NCI-H1930 (cell line): ENCODE results near the gene MPV17L.
"Not testable (repeated sequence)": the region's sequence is repeated elsewhere in the genome, so short reads cannot be mapped to it uniquely, and the experiment has no call there.

Source experiments
- DNase-seq, 2 experiments: peaks; one replicate each; lab custom pipeline; 2025; lab: John Stamatoyannopoulos, UW

The MPV17L gene

GRCh38 chr16:15409476-15409875 lies 13.9 kb downstream of the MPV17L start:
- not testable (repeated sequence) for DNase-seq

- DNase-seq: no peak
These were observed 20.0 kb downstream of the MPV17L start for GRCh38 chr16:15415511-15415985.

- no peak for DNase-seq
These were observed 21.6 kb downstream of the MPV17L start for GRCh38 chr16:15417197-15417596.

- DNase-seq: no peak
These were observed 22.7 kb downstream of the MPV17L start for GRCh38 chr16:15418206-15418605.

GRCh38 chr16:15421696-15422095 lies 26.1 kb downstream of the MPV17L start:
- DNase-seq: not testable (repeated sequence)

GRCh38 chr16:15422222-15422621 lies 26.7 kb downstream of the MPV17L start:
- no peak for DNase-seq

GRCh38 chr16:15425861-15426260 lies 30.3 kb downstream of the MPV17L start:
- no peak for DNase-seq

GRCh38 chr16:15426796-15427195 lies 31.2 kb downstream of the MPV17L start:
- no peak for DNase-seq

GRCh38 chr16:15427648-15428239 lies 32.2 kb downstream of the MPV17L start:
- no peak for DNase-seq

GRCh38 chr16:15430884-15431283 lies 35.3 kb downstream of the MPV17L start:
- not testable (repeated sequence) for DNase-seq

- no peak for DNase-seq
These were observed 38.5 kb downstream of the MPV17L start for GRCh38 chr16:15434079-15434424.

- peak; percentile 85 to 89 for DNase-seq
These were observed 39.1 kb downstream of the MPV17L start, which contains the start of gene BMERB1 for GRCh38 chr16:15434425-15435215. Gene BMERB1, plus strand, starts transcription at chr16:15434588. Its CDS starts 66 bp downstream, at chr16:15434654.

- no peak for DNase-seq
These were observed 39.8 kb downstream of the MPV17L start for GRCh38 chr16:15435216-15435864.

- no peak for DNase-seq
These were observed 43.5 kb downstream of the MPV17L start for GRCh38 chr16:15439102-15439501.

- DNase-seq: no peak
These were observed 44.0 kb downstream of the MPV17L start for GRCh38 chr16:15439521-15439920.

- DNase-seq: no peak
These were observed 45.3 kb downstream of the MPV17L start for GRCh38 chr16:15440852-15441251.

GRCh38 chr16:15442140-15442539 lies 46.6 kb downstream of the MPV17L start:
- DNase-seq: not testable (repeated sequence)

GRCh38 chr16:15443753-15444152 lies 48.2 kb downstream of the MPV17L start:
- no peak for DNase-seq

GRCh38 chr16:15444264-15444663 lies 48.7 kb downstream of the MPV17L start:
- no peak for DNase-seq

- no peak for DNase-seq
These were observed 49.9 kb downstream of the MPV17L start for GRCh38 chr16:15445450-15445849.

GRCh38 chr16:15446901-15447300 lies 51.3 kb downstream of the MPV17L start:
- no peak for DNase-seq

GRCh38 chr16:15450624-15451023 lies 55.1 kb downstream of the MPV17L start:
- no peak for DNase-seq
